COLO668 (cell line): ENCODE results near the gene LGALS1.
"Not testable (repeated sequence)": the region's sequence is repeated elsewhere in the genome, so short reads cannot be mapped to it uniquely, and the experiment has no call there.

Experiments used
- DNase-seq: peaks from one replicate; lab custom pipeline; 2025; ENCODE audit not compliant: unreplicated experiment; lab: John Stamatoyannopoulos, UW

Gene LGALS1

DNA sequence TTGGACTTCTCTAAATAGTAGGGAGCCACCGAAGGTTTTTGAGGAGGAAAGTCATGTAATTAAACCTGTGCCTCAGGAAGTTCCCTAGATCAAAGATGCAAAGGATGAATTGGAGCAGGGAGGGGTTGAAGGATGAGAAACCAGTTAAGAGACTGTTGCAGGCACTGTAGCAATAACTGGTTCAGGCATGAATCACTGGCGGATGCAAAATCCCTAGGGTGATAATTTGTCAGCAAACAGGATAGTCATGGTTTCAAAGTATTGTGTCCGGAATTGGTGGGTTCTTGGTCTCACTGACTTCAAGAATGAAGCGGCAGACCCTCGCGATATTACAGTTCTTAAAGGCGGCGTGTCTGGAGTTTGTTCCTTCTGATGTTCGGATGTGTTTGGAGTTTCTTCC, 41.3 kb downstream of the LGALS1 start:
- no peak for DNase-seq

- DNase-seq, result not testable (repeated sequence)
Measured at GRCh38 chr22:37717235-37717634, 41.8 kb downstream of the LGALS1 start.

DNA sequence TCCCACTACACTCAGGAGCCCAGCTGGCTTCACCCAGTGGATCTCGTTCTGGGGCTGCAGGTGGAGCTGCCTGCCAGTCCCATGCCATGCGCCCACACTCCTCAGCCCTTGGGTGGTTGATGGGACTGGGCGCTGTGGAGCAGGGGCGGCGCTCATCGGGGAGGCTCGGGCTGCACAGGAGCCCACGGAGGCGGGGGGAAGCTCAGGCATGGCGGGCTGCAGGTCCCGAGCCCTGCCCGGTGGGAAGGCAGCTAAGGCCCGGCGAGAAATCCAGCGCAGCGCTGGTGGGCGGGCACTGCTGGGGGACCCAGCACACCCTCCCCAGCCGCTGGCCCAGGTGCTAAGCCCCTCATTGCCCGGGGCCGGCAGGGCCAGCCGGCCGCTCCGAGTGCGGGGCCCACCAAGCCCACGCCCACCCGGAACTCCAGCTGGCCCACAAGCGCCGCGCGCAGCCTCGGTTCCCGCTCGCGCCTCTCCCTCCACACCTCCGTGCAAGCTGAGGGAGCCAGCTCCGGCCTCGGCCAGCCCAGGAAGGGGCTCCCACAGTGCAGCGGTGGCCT, 42.4 kb downstream of the LGALS1 start:
- DNase-seq, result not testable (repeated sequence)

GRCh38 chr22:37725551-37726240, 50.3 kb downstream of the LGALS1 start:
- no peak for DNase-seq

GRCh38 chr22:37726241-37726887, 50.9 kb downstream of the LGALS1 start:
- no peak for DNase-seq

- DNase-seq, result no peak
Measured at GRCh38 chr22:37728620-37729019, 53.2 kb downstream of the LGALS1 start.
